Transverse colon (tissue), 4 donors: ENCODE data around the gene PIGN.

Source experiments
- EP300 ChIP-seq: sonication (generic); formaldehyde crosslinking; IDR thresholded peaks from one replicate; pipeline ENCODE4 v1.6.1; 2017; ENCODE audit warnings: antibody characterized with exemption, low read depth
- POLR2AphosphoS5 ChIP-seq, 3 donors: sonication (generic); formaldehyde crosslinking; IDR thresholded peaks; one replicate each; pipeline ENCODE4 v1.6.1; 2016; ENCODE audit warnings: antibody characterized with exemption in 3 of 3
- TF ChIP-seq, protein P1 (sequence below), 5 experiments: fragments of 200-600 bp in 3 of 5; fragments of 450-650 bp in 2 of 5; sonication (generic) in 3 of 5; IDR thresholded peaks; 1 replicate in 2 of 5; 2 replicates in 3 of 5; pipeline ENCODE4 v1.5.1; 2016 to 2017; ENCODE audit warnings: antibody characterized with exemption in 5 of 5, inconsistent platforms in 3 of 5, mild to moderate bottlenecking in 2 of 5, moderate library complexity in 1 of 5

DNA sequence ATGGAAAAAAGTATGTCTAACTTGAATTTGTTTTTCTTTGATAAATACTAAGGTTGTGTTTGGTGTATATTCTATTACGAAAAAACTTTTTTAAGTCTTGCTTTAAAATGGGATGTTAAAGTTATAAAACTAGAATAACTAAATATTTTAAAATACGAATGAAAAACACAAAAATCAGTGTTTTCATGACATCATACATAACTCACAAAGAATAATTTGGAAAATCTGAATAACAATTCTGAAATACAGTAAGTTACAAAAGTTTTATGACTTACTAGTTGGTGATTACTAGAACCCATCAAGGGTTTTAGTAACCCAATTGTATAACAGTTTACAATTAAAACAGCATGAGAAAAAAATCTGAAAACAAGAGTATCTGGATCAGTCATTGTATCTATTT is 61.2 kb downstream of the PIGN start:
- TF ChIP-seq, protein P1, sequence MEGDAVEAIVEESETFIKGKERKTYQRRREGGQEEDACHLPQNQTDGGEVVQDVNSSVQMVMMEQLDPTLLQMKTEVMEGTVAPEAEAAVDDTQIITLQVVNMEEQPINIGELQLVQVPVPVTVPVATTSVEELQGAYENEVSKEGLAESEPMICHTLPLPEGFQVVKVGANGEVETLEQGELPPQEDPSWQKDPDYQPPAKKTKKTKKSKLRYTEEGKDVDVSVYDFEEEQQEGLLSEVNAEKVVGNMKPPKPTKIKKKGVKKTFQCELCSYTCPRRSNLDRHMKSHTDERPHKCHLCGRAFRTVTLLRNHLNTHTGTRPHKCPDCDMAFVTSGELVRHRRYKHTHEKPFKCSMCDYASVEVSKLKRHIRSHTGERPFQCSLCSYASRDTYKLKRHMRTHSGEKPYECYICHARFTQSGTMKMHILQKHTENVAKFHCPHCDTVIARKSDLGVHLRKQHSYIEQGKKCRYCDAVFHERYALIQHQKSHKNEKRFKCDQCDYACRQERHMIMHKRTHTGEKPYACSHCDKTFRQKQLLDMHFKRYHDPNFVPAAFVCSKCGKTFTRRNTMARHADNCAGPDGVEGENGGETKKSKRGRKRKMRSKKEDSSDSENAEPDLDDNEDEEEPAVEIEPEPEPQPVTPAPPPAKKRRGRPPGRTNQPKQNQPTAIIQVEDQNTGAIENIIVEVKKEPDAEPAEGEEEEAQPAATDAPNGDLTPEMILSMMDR (IDR thresholded peaks at IDR 0.05): no peak
- TF ChIP-seq EP300: no peak
- no peak for TF ChIP-seq POLR2AphosphoS5 (IDR thresholded peaks at IDR 0.05)
